ENCODE results near the gene ISG15. TPM values are rescaled to one million over a fixed set of nuclear protein-coding genes. Genes with fewer than 3 reads are reported as not detected.
A peak's percentile ranks its signal among the peaks of the same experiment; 100 is the strongest.

ISG15 gene
- total and polyA plus RNA-seq, 2 of the 13 experiments (the other 11 are each of a cell fraction or from before 2014, with no cell fraction given), result 42.1 to 54.9 TPM

DNA sequence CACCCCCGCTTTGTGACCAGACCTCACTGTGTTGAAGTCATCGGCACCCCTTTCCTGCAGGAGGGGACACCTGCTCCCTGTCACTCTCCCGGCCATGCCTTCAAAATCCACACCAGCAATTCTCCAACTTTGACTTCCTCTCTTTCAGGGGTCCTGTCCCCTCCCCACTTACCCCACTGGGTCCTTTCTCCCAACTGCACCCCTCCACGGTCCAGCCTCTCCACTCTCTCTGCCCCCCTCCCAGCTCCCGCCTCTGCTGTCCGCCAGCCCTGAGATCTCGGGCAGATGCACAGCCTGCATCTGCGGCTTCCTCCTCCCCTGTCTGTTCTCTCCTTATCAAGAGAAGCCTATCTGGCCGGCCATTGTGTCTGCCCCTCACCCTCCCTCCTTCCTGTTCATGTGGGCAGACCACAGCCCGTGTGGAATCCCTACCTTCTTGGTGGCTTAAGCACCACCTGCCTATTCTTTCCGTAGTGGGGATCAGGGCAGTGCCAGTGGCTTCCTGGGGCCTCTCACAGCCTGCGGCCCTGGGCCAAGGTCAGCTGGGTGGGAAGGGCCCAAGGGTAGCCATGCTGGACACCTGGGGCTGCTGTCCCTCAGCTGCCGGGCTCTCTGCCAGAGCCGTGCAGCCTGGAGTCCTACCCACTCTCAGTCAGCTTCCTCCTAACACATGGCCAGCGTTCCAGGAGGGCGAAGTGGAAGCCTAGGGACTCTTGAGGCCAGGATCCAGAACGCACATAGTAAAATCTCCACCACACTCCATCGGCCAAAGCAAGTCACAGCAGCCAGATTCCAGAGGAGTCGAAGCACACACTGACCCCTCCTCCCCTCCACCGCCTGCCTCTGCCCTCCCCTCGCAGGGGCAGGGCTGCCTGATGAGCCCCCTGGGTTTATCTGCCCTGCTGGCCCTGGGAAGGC, 8.3 kb upstream of the ISG15 start (continued):
- TF ChIP-seq, protein P1, sequence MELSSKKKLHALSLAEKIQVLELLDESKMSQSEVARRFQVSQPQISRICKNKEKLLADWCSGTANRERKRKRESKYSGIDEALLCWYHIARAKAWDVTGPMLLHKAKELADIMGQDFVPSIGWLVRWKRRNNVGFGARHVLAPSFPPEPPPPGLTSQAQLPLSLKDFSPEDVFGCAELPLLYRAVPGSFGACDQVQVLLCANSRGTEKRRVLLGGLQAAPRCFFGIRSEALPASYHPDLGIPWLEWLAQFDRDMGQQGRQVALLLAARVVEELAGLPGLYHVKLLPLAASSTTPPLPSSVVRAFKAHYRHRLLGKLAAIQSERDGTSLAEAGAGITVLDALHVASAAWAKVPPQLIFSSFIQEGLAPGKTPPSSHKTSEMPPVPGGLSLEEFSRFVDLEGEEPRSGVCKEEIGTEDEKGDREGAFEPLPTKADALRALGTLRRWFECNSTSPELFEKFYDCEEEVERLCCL (CRISPR knock-in tag; IDR thresholded peaks at IDR 0.05; ENCODE audit: borderline replicate concordance), result no peak
- TF ChIP-seq TGIF2 (CRISPR knock-in tag; IDR thresholded peaks at IDR 0.05), result peak; percentile 33; the same call in 1 of the 2 replicates
- no peak for TF ChIP-seq ZKSCAN5 (CRISPR knock-in tag; IDR thresholded peaks at IDR 0.05)
- TF ChIP-seq, protein P2, sequence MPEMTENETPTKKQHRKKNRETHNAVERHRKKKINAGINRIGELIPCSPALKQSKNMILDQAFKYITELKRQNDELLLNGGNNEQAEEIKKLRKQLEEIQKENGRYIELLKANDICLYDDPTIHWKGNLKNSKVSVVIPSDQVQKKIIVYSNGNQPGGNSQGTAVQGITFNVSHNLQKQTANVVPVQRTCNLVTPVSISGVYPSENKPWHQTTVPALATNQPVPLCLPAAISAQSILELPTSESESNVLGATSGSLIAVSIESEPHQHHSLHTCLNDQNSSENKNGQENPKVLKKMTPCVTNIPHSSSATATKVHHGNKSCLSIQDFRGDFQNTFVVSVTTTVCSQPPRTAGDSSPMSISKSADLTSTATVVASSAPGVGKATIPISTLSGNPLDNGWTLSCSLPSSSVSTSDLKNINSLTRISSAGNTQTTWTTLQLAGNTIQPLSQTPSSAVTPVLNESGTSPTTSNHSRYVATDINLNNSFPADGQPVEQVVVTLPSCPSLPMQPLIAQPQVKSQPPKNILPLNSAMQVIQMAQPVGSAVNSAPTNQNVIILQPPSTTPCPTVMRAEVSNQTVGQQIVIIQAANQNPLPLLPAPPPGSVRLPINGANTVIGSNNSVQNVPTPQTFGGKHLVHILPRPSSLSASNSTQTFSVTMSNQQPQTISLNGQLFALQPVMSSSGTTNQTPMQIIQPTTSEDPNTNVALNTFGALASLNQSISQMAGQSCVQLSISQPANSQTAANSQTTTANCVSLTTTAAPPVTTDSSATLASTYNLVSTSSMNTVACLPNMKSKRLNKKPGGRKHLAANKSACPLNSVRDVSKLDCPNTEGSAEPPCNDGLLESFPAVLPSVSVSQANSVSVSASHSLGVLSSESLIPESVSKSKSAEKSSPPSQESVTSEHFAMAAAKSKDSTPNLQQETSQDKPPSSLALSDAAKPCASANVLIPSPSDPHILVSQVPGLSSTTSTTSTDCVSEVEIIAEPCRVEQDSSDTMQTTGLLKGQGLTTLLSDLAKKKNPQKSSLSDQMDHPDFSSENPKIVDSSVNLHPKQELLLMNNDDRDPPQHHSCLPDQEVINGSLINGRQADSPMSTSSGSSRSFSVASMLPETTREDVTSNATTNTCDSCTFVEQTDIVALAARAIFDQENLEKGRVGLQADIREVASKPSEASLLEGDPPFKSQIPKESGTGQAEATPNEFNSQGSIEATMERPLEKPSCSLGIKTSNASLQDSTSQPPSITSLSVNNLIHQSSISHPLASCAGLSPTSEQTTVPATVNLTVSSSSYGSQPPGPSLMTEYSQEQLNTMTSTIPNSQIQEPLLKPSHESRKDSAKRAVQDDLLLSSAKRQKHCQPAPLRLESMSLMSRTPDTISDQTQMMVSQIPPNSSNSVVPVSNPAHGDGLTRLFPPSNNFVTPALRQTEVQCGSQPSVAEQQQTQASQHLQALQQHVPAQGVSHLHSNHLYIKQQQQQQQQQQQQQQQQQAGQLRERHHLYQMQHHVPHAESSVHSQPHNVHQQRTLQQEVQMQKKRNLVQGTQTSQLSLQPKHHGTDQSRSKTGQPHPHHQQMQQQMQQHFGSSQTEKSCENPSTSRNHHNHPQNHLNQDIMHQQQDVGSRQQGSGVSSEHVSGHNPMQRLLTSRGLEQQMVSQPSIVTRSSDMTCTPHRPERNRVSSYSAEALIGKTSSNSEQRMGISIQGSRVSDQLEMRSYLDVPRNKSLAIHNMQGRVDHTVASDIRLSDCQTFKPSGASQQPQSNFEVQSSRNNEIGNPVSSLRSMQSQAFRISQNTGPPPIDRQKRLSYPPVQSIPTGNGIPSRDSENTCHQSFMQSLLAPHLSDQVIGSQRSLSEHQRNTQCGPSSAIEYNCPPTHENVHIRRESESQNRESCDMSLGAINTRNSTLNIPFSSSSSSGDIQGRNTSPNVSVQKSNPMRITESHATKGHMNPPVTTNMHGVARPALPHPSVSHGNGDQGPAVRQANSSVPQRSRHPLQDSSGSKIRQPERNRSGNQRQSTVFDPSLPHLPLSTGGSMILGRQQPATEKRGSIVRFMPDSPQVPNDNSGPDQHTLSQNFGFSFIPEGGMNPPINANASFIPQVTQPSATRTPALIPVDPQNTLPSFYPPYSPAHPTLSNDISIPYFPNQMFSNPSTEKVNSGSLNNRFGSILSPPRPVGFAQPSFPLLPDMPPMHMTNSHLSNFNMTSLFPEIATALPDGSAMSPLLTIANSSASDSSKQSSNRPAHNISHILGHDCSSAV (CRISPR knock-in tag; IDR thresholded peaks at IDR 0.05; ENCODE audit: borderline replicate concordance), result no peak
- TF ChIP-seq ZNF205 (CRISPR knock-in tag; IDR thresholded peaks at IDR 0.05), result no peak
- no peak for TF ChIP-seq ZEB1 (IDR thresholded peaks at IDR 0.05; ENCODE audit: insufficient replicate concordance, low read depth)
- peak; percentile 75 for TF ChIP-seq GATAD2A (CRISPR knock-in tag; IDR thresholded peaks at IDR 0.05)
- TF ChIP-seq NFIB (CRISPR knock-in tag; IDR thresholded peaks at IDR 0.05; ENCODE audit: borderline replicate concordance), result no peak
- TF ChIP-seq DR1 (CRISPR knock-in tag; IDR thresholded peaks at IDR 0.05), result no peak
- TF ChIP-seq, protein P3, sequence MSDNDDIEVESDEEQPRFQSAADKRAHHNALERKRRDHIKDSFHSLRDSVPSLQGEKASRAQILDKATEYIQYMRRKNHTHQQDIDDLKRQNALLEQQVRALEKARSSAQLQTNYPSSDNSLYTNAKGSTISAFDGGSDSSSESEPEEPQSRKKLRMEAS (IDR thresholded peaks at IDR 0.05), result no peak
- TF ChIP-seq, protein P4, sequence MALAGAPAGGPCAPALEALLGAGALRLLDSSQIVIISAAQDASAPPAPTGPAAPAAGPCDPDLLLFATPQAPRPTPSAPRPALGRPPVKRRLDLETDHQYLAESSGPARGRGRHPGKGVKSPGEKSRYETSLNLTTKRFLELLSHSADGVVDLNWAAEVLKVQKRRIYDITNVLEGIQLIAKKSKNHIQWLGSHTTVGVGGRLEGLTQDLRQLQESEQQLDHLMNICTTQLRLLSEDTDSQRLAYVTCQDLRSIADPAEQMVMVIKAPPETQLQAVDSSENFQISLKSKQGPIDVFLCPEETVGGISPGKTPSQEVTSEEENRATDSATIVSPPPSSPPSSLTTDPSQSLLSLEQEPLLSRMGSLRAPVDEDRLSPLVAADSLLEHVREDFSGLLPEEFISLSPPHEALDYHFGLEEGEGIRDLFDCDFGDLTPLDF (CRISPR knock-in tag; IDR thresholded peaks at IDR 0.05), result no peak
- TF ChIP-seq, protein P5, sequence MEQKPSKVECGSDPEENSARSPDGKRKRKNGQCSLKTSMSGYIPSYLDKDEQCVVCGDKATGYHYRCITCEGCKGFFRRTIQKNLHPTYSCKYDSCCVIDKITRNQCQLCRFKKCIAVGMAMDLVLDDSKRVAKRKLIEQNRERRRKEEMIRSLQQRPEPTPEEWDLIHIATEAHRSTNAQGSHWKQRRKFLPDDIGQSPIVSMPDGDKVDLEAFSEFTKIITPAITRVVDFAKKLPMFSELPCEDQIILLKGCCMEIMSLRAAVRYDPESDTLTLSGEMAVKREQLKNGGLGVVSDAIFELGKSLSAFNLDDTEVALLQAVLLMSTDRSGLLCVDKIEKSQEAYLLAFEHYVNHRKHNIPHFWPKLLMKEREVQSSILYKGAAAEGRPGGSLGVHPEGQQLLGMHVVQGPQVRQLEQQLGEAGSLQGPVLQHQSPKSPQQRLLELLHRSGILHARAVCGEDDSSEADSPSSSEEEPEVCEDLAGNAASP (CRISPR knock-in tag; IDR thresholded peaks at IDR 0.05; ENCODE audit: borderline replicate concordance), result no peak
- TF ChIP-seq SRSF9 (IDR thresholded peaks at IDR 0.05; ENCODE audit: borderline replicate concordance, insufficient read depth, low read depth, low read length, poor library complexity, severe bottlenecking), result no peak
- no peak for TF ChIP-seq IRX3 (CRISPR knock-in tag; IDR thresholded peaks at IDR 0.05; ENCODE audit: borderline replicate concordance, low read depth)
- TF ChIP-seq NCOA1 (CRISPR knock-in tag; IDR thresholded peaks at IDR 0.05), result no peak
- TF ChIP-seq HOXA7 (CRISPR knock-in tag; IDR thresholded peaks at IDR 0.05), result no peak

Measured in HepG2 (cell line).